ENCODE results near the gene PPA2. TPM values are rescaled to one million over a fixed set of nuclear protein-coding genes. Genes with fewer than 3 reads are reported as not detected.

PPA2 gene
- total and polyA plus RNA-seq, 8 donors: 10.5 to 473 (median 85.4) TPM

DNA sequence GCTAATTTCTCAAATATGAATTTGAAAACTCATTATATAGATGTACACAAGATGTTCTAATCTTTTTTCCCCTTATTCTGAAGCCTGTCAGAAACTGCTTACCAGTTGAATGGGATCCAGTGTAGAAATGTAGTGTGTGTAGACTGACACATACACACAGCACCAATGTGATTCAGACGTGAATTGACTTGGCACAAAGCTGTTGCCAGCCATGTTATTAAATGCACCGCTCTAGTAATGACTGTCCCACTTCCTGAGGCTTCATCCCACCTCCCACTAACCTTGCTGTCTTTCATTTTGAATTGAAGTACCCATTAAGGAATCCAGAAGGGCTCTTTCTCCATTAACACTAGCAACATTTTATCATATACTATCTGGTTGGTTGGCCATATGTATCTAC is 146.6 kb downstream of the PPA2 start:
- Histone ChIP-seq H3K9me3 (no peaks in the 10 kb centered on the region), H3K4me1 (no peaks in the 10 kb centered on the region), H3K27me3 (no peaks in the 10 kb centered on the region), H3K4me3 (no peak overlapping the region), H3K27ac (no peak overlapping the region), H3K36me3 (no peaks in the 10 kb centered on the region)
- WGBS, 5 donors: 81 to 85% (median 82%) methylated on average over 2 of the region's 2 CpGs
- TF ChIP-seq, protein P1, sequence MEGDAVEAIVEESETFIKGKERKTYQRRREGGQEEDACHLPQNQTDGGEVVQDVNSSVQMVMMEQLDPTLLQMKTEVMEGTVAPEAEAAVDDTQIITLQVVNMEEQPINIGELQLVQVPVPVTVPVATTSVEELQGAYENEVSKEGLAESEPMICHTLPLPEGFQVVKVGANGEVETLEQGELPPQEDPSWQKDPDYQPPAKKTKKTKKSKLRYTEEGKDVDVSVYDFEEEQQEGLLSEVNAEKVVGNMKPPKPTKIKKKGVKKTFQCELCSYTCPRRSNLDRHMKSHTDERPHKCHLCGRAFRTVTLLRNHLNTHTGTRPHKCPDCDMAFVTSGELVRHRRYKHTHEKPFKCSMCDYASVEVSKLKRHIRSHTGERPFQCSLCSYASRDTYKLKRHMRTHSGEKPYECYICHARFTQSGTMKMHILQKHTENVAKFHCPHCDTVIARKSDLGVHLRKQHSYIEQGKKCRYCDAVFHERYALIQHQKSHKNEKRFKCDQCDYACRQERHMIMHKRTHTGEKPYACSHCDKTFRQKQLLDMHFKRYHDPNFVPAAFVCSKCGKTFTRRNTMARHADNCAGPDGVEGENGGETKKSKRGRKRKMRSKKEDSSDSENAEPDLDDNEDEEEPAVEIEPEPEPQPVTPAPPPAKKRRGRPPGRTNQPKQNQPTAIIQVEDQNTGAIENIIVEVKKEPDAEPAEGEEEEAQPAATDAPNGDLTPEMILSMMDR (IDR thresholded peaks at IDR 0.05): no peak
- TF ChIP-seq POLR2A (IDR thresholded peaks at IDR 0.05) (no peak), EP300 (IDR thresholded peaks at IDR 0.05) (no peak), POLR2AphosphoS5 (IDR thresholded peaks at IDR 0.05) (no peak)
- intact Hi-C loops (cut with DNase I; ENCODE audit: low total_unique reads): no loop called here
- DNase-seq: no peak

Small RNAs within 50 kb of the gene (small RNA-seq; reads per million reads assigned to genes)
- gene RNU6-553P: 0 reads per million in 4 donors

Other genes with a start within 250 kb of the PPA2 start
- 10 to 100 TPM in 2 of 5 donors, 1 to 10 TPM in 3; 2.3 to 23.2 (median 3.5) TPM for gene ARHGEF38, start 78.6 kb upstream of the PPA2 start, total RNA-seq
- 1 to 10 TPM in 1 of 3 donors, under 1 TPM in 2; 0.61 to 1.4 (median 0.87) TPM for gene ARHGEF38, start 78.6 kb upstream of the PPA2 start, polyA plus RNA-seq
- 10 to 100 TPM in 4 of 5 donors, 1 to 10 TPM in 1; 8.7 to 35.7 (median 17.5) TPM for gene INTS12, start 234.6 kb upstream of the PPA2 start, total RNA-seq
- gene INTS12, start 234.6 kb upstream of the PPA2 start, polyA plus RNA-seq: 10 to 100 TPM; 11.5 to 20.9 (median 16.3) TPM
- gene GSTCD, start 234.7 kb upstream of the PPA2 start, total RNA-seq: 100 to 1,000 TPM in 1 of 5 donors, 10 to 100 TPM in 2, 1 to 10 TPM in 2; 4.8 to 129 (median 11.1) TPM
- 1 to 10 TPM; 1.6 to 8.2 (median 2.1) TPM for gene GSTCD, start 234.7 kb upstream of the PPA2 start, polyA plus RNA-seq